CD4-positive, alpha-beta T cell treated with Interferon alpha-2 for 1 hour (primary cell): Measurements from ENCODE around the gene ENTPD8.
"Not testable (repeated sequence)": the region's sequence is repeated elsewhere in the genome, so short reads cannot be mapped to it uniquely, and the experiment has no call there.

ENCODE experiments used
- DNase-seq, 2 donors: peaks; one replicate each; pipeline ENCODE4 v3.0.0-alpha.2; 2020 to 2022

ENTPD8 gene

GRCh38 chr9:137429546-137429890 lies 11.6 kb downstream of the ENTPD8 start:
- no peak for DNase-seq

DNA sequence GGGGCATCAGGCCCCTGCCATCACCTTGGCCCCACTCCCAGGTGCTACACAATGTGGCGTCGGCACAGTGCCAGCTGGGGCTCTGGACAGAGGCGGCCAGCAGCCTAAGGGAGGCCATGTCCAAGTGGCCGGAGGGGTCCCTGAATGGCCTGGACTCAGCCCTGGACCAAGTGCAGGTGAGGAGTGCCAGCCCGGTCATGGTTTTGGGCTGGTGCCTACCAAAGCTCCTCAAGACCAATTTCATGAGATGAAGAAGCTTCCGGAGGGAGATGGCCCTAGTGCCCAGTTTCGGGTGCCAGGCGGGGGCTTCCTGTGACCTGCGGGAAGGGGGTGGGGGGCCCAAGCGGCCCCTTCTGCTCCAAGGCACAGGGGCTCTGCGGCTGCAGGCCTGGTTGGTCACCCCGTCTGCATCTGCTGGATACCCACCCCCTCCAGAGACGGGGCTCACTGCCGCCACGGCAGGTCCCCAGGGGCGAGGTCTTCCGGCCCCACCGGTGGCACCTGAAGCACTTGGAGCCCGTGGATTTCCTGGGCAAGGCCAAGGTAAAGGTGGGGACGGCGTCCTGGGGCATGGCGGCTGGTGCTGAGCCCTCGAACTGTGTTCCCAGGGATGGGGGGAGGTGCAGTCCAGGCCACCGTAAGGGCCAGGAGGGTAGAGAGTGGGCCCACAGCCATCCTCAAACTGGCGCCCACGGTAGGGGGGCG lies 12.2 kb downstream of the ENTPD8 start:
- no peak for DNase-seq

GRCh38 chr9:137428311-137428630 lies 12.9 kb downstream of the ENTPD8 start:
- DNase-seq, result no peak

DNA sequence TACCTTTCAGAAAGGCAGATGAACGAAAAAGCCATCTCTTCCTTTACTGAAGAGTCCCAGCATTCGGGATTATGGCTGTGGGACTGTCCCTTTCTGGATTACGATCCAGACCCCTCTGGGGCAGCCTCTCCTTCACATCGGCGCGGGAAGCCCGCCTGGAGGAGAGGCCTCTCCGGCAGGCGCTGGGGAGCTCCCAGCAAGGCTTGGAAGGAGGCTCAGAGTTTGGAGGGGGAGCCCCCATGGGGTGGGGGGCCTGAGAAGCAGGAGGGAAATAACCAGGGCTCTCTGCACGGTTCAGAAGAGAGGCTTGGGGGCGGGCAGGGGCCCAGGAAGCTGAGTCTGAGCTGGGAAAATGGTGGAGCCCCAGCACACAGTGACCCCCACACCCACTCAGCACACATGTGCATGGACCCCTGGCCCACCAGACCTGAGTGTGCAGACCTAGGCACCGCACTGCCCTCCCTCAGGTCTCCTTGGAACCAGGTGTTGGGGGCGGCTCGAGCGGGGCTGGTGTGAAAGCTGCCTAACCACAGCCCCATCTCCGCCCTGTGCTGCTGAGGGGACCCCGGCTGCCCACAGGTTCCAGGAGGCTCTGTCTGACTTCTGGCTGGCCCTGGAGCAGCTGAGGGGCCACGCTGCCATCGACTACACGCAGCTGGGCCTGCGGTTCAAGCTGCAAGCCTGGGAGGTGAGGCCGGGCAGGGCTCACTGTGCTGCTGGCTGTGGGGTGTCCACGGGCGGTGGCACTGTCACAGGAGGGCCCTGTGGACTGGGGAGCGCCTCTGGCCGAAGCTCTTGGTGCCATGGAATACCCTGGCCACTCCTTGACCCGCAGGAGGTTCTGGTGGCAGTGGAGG lies 13.5 kb downstream of the ENTPD8 start:
- no peak for DNase-seq

- no peak for DNase-seq
These were observed 15.0 kb downstream of the ENTPD8 start for GRCh38 chr9:137426018-137426681.

DNA sequence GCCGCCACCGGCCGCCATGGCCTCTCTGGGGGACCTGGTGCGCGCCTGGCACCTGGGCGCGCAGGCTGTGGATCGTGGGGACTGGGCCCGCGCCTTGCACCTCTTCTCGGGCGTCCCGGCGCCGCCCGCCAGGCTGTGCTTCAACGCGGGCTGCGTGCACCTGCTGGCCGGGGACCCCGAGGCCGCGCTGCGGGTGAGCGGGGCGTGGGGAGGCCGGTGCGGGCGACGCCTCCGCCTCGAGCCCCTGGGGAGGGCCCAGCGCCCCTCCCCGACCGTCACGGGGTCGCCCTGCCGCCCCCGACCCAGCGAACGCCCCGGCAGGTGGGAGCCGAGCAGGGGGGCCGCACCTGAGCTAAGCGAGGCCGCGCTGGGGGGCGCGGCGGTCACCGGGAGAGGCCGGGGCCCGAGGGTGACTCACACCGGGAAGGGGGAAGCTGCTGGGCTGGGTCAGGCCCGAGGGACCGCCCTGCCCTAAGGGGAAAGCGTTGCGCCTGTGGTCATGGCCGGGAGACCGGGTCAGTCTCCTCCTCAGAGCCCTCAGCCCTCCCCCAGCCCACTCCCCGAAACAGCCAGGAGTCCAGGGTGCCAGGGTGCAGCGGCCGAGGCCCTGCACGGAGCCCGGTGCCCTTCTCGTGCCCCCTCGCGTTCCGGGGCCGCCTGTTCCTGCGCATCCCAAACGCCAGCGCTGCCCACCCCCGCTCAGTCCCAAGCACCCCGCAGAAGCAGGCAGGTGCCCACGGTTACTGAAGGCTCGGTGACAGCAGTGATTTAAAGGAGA lies 17.5 kb downstream of the ENTPD8 start:
- DNase-seq, result peak in 1 of 2 donors; percentile 29

GRCh38 chr9:137422604-137423513 lies 18.3 kb downstream of the ENTPD8 start, which contains the start of the genes EXD3 and NOXA1:
TSS of gene EXD3 (minus strand) at chr9:137423162. CDS start at chr9:137395357, 27,805 bp downstream.
TSS of gene NOXA1 (plus strand) at chr9:137423393. CDS start at chr9:137423530, 137 bp downstream.
- DNase-seq, result peak; percentile 92 to 96

- DNase-seq, result no peak
These were observed 19.1 kb downstream of the ENTPD8 start for GRCh38 chr9:137421838-137422603.

GRCh38 chr9:137417161-137418021 lies 23.8 kb downstream of the ENTPD8 start:
- peak in 1 of 2 donors; percentile 7 for DNase-seq

GRCh38 chr9:137416563-137417151 lies 24.5 kb downstream of the ENTPD8 start:
- DNase-seq, result no peak

DNA sequence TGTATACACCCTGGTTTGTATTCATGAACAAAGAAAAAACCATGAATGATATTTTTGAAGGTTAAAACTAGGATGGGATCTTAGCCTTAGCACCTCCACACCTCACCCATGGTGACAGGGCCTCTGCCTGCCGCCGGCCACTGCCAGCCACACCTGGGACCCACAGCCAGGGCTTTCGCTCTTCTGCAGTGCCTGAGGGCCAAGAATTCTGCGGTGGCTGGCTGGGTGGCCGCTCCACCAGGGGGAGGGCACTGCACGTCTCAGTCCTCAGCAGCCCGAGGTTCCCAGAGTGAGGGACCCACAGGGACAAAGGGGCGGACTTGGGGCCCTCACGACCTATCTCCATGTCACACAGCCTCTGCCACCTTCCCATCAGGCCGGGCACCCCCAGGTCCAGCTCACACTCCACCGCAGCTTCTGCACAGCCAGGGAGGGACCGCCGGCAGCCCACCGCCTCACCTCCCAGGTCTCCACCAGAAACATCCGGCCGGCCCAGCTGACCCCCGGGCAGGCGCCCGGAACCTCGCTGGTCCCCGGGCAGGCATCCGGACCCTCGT lies 25.1 kb downstream of the ENTPD8 start:
- no peak for DNase-seq

DNA sequence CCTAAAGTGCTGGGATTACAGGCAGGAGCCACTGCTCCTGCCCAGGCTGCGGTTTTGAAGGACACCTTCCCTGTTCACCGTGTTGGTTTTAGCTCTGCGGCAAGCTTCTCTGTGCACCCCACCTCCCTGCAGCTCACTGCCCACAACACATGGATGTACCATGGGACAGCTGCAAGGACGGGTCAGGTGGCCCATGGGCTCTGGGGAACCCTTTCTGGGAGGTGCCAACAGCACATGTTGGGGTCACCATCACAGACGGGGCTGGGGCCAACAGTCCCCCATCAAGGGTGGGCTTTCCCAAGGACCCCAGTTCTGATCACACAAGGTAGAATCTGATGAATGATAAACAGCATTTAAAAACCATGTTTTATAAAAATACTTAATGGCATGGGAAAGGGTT lies 25.7 kb downstream of the ENTPD8 start:
- no peak for DNase-seq

DNA sequence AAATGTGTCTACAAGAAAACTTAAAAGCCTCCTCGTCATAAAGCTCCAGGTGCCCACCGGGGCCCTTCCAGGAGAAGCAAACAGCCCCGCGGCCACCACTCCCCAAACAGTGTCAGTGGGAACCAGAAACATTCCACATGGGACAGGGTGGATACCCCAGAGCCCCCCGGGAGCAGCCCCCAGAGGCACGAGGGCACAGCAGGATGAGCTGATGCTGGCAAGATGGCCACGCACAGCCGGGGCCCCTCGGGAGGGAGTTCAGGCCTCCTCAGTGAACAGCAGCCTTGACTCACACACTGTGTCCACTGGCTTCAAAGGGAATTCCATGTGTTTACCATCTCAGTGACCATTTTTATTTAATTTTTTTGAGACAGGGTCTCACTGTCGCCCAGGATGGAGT lies 28.7 kb downstream of the ENTPD8 start:
- no peak for DNase-seq

DNA sequence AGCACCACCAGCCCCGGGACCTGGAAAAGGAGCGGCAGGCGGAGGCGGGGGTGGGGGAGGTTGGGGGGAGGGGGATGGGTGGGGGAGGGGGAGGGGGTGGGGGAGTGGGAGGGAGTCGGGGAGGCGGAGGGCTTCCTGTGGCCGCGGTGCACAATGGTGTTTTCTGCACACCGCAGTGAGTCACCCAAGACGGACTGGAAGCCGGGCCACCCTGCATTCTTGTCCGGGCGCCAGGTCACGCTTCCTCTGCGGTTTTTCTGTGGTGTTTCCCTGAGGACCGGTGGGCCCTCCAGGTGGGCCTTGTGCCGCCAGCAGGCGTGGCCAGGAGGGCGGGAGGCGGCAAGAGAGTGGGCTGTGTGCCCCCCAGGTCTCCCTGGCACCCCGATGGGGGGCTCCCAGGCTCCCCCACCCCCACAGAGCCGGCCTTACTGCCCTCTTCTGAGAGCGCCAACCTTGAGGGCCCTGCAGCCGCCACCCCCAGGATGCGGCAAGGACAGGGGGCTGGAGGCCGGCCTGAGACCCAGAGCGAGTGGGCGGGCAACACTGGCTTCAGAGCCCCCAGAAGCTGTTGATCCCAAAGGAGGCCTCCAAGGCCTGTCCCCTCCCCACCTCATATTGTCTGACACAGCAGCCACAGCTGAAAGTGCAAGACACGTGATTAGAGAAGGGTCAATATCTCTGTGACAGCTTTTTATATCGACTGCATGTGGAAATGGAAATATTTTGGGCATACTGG lies 29.3 kb downstream of the ENTPD8 start:
- DNase-seq, result peak; percentile 38 to 46

GRCh38 chr9:137411260-137411644 lies 29.9 kb downstream of the ENTPD8 start:
- no peak for DNase-seq

GRCh38 chr9:137410891-137411249 lies 30.3 kb downstream of the ENTPD8 start:
- no peak for DNase-seq

GRCh38 chr9:137410236-137410890 lies 30.8 kb downstream of the ENTPD8 start:
- not testable (repeated sequence) for DNase-seq

- DNase-seq, result no peak
These were observed 31.6 kb downstream of the ENTPD8 start for GRCh38 chr9:137409515-137409914.
